GM12878 (cell line): Measurements from ENCODE around the gene NBEA. TPM values are rescaled to one million over a fixed set of nuclear protein-coding genes. Genes with fewer than 3 reads are reported as not detected.

ENCODE experiments used
- ATAC-seq: fragments of 200-7000 bp; cut with Tn5 transposase; 3 replicates; pipeline ENCODE4 v1.9.1; 2020; ENCODE audit warnings: mild to moderate bottlenecking, moderate library complexity
- BruUV-seq: library from RNA; stranded (reverse); fragments of 400-500 nt; replicated peaks from 2 replicates; lab custom pipeline; 2021; lab: Mats Ljungman, UMichigan
- CTCF ChIA-PET: fragments of 300-600 bp; sonication (Branson Sonifier 250); formaldehyde crosslinking; extraction: SDS; loops from one replicate; lab custom pipeline; 2021; ENCODE audit warnings: inconsistent platforms; lab: Yijun Ruan, JAX
- POLR2A ChIA-PET: fragments of 350-600 bp; formaldehyde crosslinking; extraction: SDS; loops from one replicate; lab custom pipeline; 2021; ENCODE audit warnings: inconsistent platforms; lab: Charles Lee
- RAD21 ChIA-PET: fragments of 300-600 bp; sonication (Branson Sonifier 250); formaldehyde crosslinking; loops from one replicate; lab custom pipeline; 2023; ENCODE audit warnings: antibody characterized with exemption; ENCODE audit not compliant: unreplicated experiment; lab: Charles Lee
- SMC1A ChIA-PET: fragments of 300-600 bp; sonication (Branson Sonifier 250); formaldehyde crosslinking; loops from one replicate; lab custom pipeline; 2023; ENCODE audit not compliant: unreplicated experiment, uncharacterized antibody; lab: Charles Lee
- DNase-seq: peaks from one replicate; pipeline ENCODE4 v3.0.0-alpha.2; 2011; ENCODE audit warnings: low read depth, low spot score
- FAIRE-seq: peaks from 3 replicates; lab custom pipeline; 2011; peaks lifted over from hg19 to GRCh38; lab: Jason Lieb, UNC
- H2AFZ ChIP-seq: 2 replicates; pipeline ENCODE4 v1.6.0; 2011; ENCODE audit warnings: low read depth, low read length, control low read depth; ENCODE audit not compliant: control insufficient read depth
- H3K27ac ChIP-seq: 2 replicates; pipeline ENCODE4 v1.5.1; 2011; ENCODE audit warnings: control low read depth; ENCODE audit not compliant: control insufficient read depth, insufficient read depth
- H3K27me3 ChIP-seq, 2 experiments: replicated peaks in 1 of 2; 2 replicates each; pipeline versions ENCODE4 v1.6.0 to v1.6.1; 2011; ENCODE audit warnings: low read length in 1 of 2; ENCODE audit not compliant: control insufficient read depth in 2 of 2, insufficient read depth in 2 of 2
- H3K36me3 ChIP-seq, 2 experiments: 2 replicates each; pipeline ENCODE4 v1.5.1; 2011; ENCODE audit warnings: low read length in 1 of 2; ENCODE audit not compliant: control insufficient read depth in 2 of 2, insufficient read depth in 2 of 2
- H3K4me1 ChIP-seq: 2 replicates; pipeline ENCODE4 v1.6.1; 2011; ENCODE audit warnings: mild to moderate bottlenecking, low read length, moderate library complexity, mixed read lengths; ENCODE audit not compliant: control insufficient read depth, insufficient read depth
- H3K4me2 ChIP-seq: 2 replicates; pipeline ENCODE4 v1.6.0; 2011; ENCODE audit warnings: control low read depth; ENCODE audit not compliant: control insufficient read depth, insufficient read depth
- H3K4me3 ChIP-seq: fragments of 200-600 bp; sonication (generic); 2 replicates; pipeline ENCODE4 v1.5.1; 2016
- H3K79me2 ChIP-seq: 2 replicates; pipeline ENCODE4 v1.6.0; 2011; ENCODE audit warnings: low read length; ENCODE audit not compliant: control insufficient read depth, insufficient read depth
- H3K9ac ChIP-seq: 2 replicates; pipeline ENCODE4 v1.8.0; 2011; ENCODE audit warnings: low read length, control low read depth, mixed read lengths; ENCODE audit not compliant: control insufficient read depth, insufficient read depth
- H3K9me3 ChIP-seq: replicated peaks from 3 replicates; pipeline ENCODE4 v1.5.1; 2011; ENCODE audit warnings: mild to moderate bottlenecking, low read length; ENCODE audit not compliant: control insufficient read depth, insufficient read depth
- H4K20me1 ChIP-seq: 2 replicates; pipeline ENCODE4 v1.6.0; 2011; ENCODE audit not compliant: control insufficient read depth, insufficient read depth
- BMI1 ChIP-seq: fragments of 450-650 bp; IDR thresholded peaks from 2 replicates; pipeline ENCODE4 v1.6.1; 2016; ENCODE audit warnings: mild to moderate bottlenecking, moderate library complexity, borderline replicate concordance
- CBX3 ChIP-seq: fragments of 200-600 bp; sonication (generic); IDR thresholded peaks from 2 replicates; pipeline ENCODE4 v1.6.1; 2016; ENCODE audit warnings: low read depth, borderline replicate concordance
- CHD1 ChIP-seq: IDR thresholded peaks from 2 replicates; pipeline ENCODE4 v1.6.1; 2012; ENCODE audit warnings: low read depth, low read length, improper control_type of control experiment
- KLF5 ChIP-seq: fragments of 450-650 bp; IDR thresholded peaks from 2 replicates; pipeline ENCODE4 v1.6.1; 2014; ENCODE audit warnings: mild to moderate bottlenecking; ENCODE audit not compliant: partially characterized antibody
- MEF2B ChIP-seq: fragments of 450-650 bp; IDR thresholded peaks from 2 replicates; pipeline ENCODE4 v1.6.1; 2018; ENCODE audit warnings: mild to moderate bottlenecking, moderate library complexity; ENCODE audit not compliant: partially characterized antibody, poor library complexity, severe bottlenecking
- MLLT1 ChIP-seq: fragments of 450-650 bp; IDR thresholded peaks from 2 replicates; pipeline ENCODE4 v1.6.1; 2016; ENCODE audit warnings: mild to moderate bottlenecking
- NFYA ChIP-seq: IDR thresholded peaks from 2 replicates; pipeline ENCODE4 v1.6.1; 2011; ENCODE audit warnings: low read depth, mild to moderate bottlenecking, low read length, improper control_type of control experiment, borderline replicate concordance
- NKRF ChIP-seq: fragments of 450-650 bp; conservative IDR thresholded peaks from 2 replicates; pipeline ENCODE4 v1.6.1; 2017; ENCODE audit warnings: mild to moderate bottlenecking, moderate library complexity
- NR2F1 ChIP-seq: fragments of 450-650 bp; conservative IDR thresholded peaks from 2 replicates; pipeline ENCODE4 v1.6.1; 2017; ENCODE audit warnings: mild to moderate bottlenecking
- RAD51 ChIP-seq: fragments of 450-650 bp; IDR thresholded peaks from 2 replicates; pipeline ENCODE4 v1.6.1; 2016; ENCODE audit warnings: moderate library complexity, mild to moderate bottlenecking, inconsistent platforms
- SMAD5 ChIP-seq: IDR thresholded peaks from 2 replicates; pipeline ENCODE4 v1.6.1; 2016; ENCODE audit warnings: antibody characterized with exemption, low read depth
- SUPT20H ChIP-seq: IDR thresholded peaks from 2 replicates; pipeline ENCODE4 v1.6.1; 2011; ENCODE audit warnings: low read depth, mild to moderate bottlenecking, low read length, moderate library complexity, borderline replicate concordance; ENCODE audit not compliant: control insufficient read depth
- TARDBP ChIP-seq: IDR thresholded peaks from 2 replicates; pipeline ENCODE4 v1.6.1; 2016; ENCODE audit warnings: borderline replicate concordance
- TBL1XR1 ChIP-seq: IDR thresholded peaks from 2 replicates; pipeline ENCODE4 v1.6.1; 2012; ENCODE audit warnings: low read depth, low read length, improper control_type of control experiment
- WGBS: methylation state at CpG from one replicate; pipeline ENCODE4 v1.1.6; 2016; ENCODE audit warnings: low lambda C conversion rate; ENCODE audit not compliant: insufficient replicate concordance, insufficient coverage; ENCODE audit errors: missing lambda C conversion rate; 5-methylcytosine and 5-hydroxymethylcytosine counted together
- in situ Hi-C: fragments of 300-500 bp; cut with MboI; formaldehyde crosslinking; loops from 9 replicates; pipeline ENCODE4 v1.14.3; 2018; ENCODE audit warnings: mixed read lengths
- intact Hi-C: fragments of 100-400 bp; cut with micrococcal nuclease; formaldehyde crosslinking; loops from one replicate; pipeline ENCODE4 v1.14.2; 2022; ENCODE audit not compliant: unreplicated experiment
- polyA plus RNA-seq, 11 experiments: library from polyadenylated mRNA; depleted of rRNA in 4 of 11; unstranded in 6 of 11; stranded (reverse) in 5 of 11; fragments of >200 nt; fragmentation: Nextera tagmentation in 4 of 11; fragmentation: Illumina TruSeq in 1 of 11; extraction: Ambion mirVana in 4 of 11; extraction: Trizol in 1 of 11; gene quantifications; 1 replicate in 1 of 11; 2 replicates in 10 of 11; pipeline versions ENCODE4 v1.2.1 to v1.2.3, GENCODE V29; 2011 to 2016; ENCODE audit warnings: inconsistent platforms in 2 of 11, missing spikeins in 2 of 11, low read depth in 1 of 11
- total RNA-seq, 4 experiments: library from RNA; depleted of rRNA in 3 of 4; stranded (reverse); fragments of >200 nt in 3 of 4; fragmentation: Illumina TruSeq in 1 of 4; extraction: Trizol in 1 of 4; gene quantifications; 2 replicates each; pipeline versions ENCODE4 v1.2.1 to v1.2.3, GENCODE V29; 2013 to 2021
- TF ChIP-seq, protein P1 (sequence below): IDR thresholded peaks from 2 replicates; pipeline ENCODE4 v1.6.1; 2011; ENCODE audit warnings: borderline replicate concordance, low read depth, mild to moderate bottlenecking, moderate library complexity, mixed read lengths, low read length; ENCODE audit not compliant: insufficient read depth; ENCODE audit errors: extremely low read length

The NBEA gene
- total and polyA plus RNA-seq, 10 of the 15 experiments (the other 5 are each of a cell fraction or from before 2014, with no cell fraction given) = 0.23 to 3.6 (median 0.55) TPM

- ATAC-seq = no peak
- POLR2A ChIA-PET = no interaction called here
Measured at GRCh38 chr13:35669321-35669720, 727.3 kb downstream of the NBEA start.

More at GRCh38 chr13:35669321-35669720, 727.3 kb downstream of the NBEA start:
- Histone ChIP-seq H3K27me3 (no peaks in the 10 kb centered on the region), H3K79me2 (no peaks in the 10 kb centered on the region), H3K27ac (no peak overlapping the region), H2AFZ (no peak overlapping the region), H3K4me1 (no peaks in the 10 kb centered on the region), H3K4me2 (no peak overlapping the region), H3K9me3 (no peaks in the 10 kb centered on the region), H3K4me3 (no peak overlapping the region), H3K9ac (no peak overlapping the region), H4K20me1 (no peaks in the 10 kb centered on the region), H3K36me3 (no peaks in the 10 kb centered on the region)
- ChIA-PET SMC1A (no interaction called here), RAD21 (no interaction called here), CTCF (interaction anchor here (1.0 kb wide), 1 partner anchor 51 kb away, joined by 3 read pairs; no protein-coding TSS in a partner anchor)
- BruUV-seq = no TSS peak
- intact Hi-C loops = no loop called here
- WGBS = 25% methylated on average over 4 of the region's 4 CpGs
- FAIRE-seq (no peak), DNase-seq (no peak)
- in situ Hi-C loops = no loop called here
- TF ChIP-seq MLLT1 (no peak), BMI1 (no peak), RAD51 (no peak), KLF5 (no peak), NFYA (no peak), TARDBP (no peak), SUPT20H (no peak), CHD1 (no peak), NR2F1 (no peak), NKRF (no peak), TBL1XR1 (no peak), SMAD5 (no peak), MEF2B (no peak), CBX3 (no peak)
- TF ChIP-seq, protein P1, sequence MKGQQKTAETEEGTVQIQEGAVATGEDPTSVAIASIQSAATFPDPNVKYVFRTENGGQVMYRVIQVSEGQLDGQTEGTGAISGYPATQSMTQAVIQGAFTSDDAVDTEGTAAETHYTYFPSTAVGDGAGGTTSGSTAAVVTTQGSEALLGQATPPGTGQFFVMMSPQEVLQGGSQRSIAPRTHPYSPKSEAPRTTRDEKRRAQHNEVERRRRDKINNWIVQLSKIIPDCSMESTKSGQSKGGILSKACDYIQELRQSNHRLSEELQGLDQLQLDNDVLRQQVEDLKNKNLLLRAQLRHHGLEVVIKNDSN = no peak
